GM08714 (cell line): ENCODE measurements around the gene OGG1.
"Not testable (repeated sequence)": the region's sequence is repeated elsewhere in the genome, so short reads cannot be mapped to it uniquely, and the experiment has no call there.

Source experiments
- H3K4me3 ChIP-seq: fragments of 200-500 bp; sonication (Bioruptor generic); 2 replicates; pipeline ENCODE4 v1.5.1; 2014; ENCODE audit warnings: mild to moderate bottlenecking, low read length, inconsistent platforms
- ZNF274 ChIP-seq: IDR thresholded peaks from 2 replicates; pipeline ENCODE4 v1.6.1; 2012; ENCODE audit warnings: mild to moderate bottlenecking, low read depth, low read length

OGG1 gene

GRCh38 chr3:9765865-9766264 is 16.1 kb downstream of the OGG1 start:
- H3K4me3 ChIP-seq: no peak overlapping the region
- no peak for TF ChIP-seq ZNF274

- no peak for TF ChIP-seq ZNF274
- no peak overlapping the region for H3K4me3 ChIP-seq
Observed at GRCh38 chr3:9767418-9767817, 17.7 kb downstream of the OGG1 start.

- no peak overlapping the region for H3K4me3 ChIP-seq
Observed at GRCh38 chr3:9768141-9768775, 18.5 kb downstream of the OGG1 start.

GRCh38 chr3:9769012-9769411 is 19.3 kb downstream of the OGG1 start:
- no peak overlapping the region for H3K4me3 ChIP-seq
- TF ChIP-seq ZNF274: no peak

More at GRCh38 chr3:9768141-9768775, 18.5 kb downstream of the OGG1 start:
- no peak for TF ChIP-seq ZNF274

GRCh38 chr3:9769426-9770275 is 19.9 kb downstream of the OGG1 start, which contains the start of gene CAMK1:
CAMK1 (minus strand) TSS chr3:9769947; CDS start chr3:9767749, 2,198 bp downstream.
- no peak for TF ChIP-seq ZNF274
- H3K4me3 ChIP-seq: peak within 1 kb of the TSS; percentile 2; the same call in 1 of the 2 replicates

- TF ChIP-seq ZNF274: no peak
Observed at GRCh38 chr3:9770276-9770812, 20.6 kb downstream of the OGG1 start.

GRCh38 chr3:9771007-9771406 is 21.3 kb downstream of the OGG1 start:
- H3K4me3 ChIP-seq: not testable (repeated sequence)

More at GRCh38 chr3:9770276-9770812, 20.6 kb downstream of the OGG1 start:
- H3K4me3 ChIP-seq: no peak overlapping the region

GRCh38 chr3:9776896-9777693 is 27.3 kb downstream of the OGG1 start:
- H3K4me3 ChIP-seq: no peak overlapping the region
- no peak for TF ChIP-seq ZNF274

GRCh38 chr3:9777694-9778021 is 27.9 kb downstream of the OGG1 start:
- no peak for TF ChIP-seq ZNF274
- no peak overlapping the region for H3K4me3 ChIP-seq

- no peak overlapping the region for H3K4me3 ChIP-seq
- no peak for TF ChIP-seq ZNF274
Observed at GRCh38 chr3:9778143-9779074, 28.7 kb downstream of the OGG1 start.

- TF ChIP-seq ZNF274: no peak
- no peak overlapping the region for H3K4me3 ChIP-seq
Observed at GRCh38 chr3:9779075-9779593, 29.4 kb downstream of the OGG1 start.

- no peak overlapping the region for H3K4me3 ChIP-seq
Observed at GRCh38 chr3:9779721-9780457, 30.1 kb downstream of the OGG1 start.

GRCh38 chr3:9780458-9780812 is 30.7 kb downstream of the OGG1 start:
- no peak overlapping the region for H3K4me3 ChIP-seq
- no peak for TF ChIP-seq ZNF274

More at GRCh38 chr3:9779721-9780457, 30.1 kb downstream of the OGG1 start:
- TF ChIP-seq ZNF274: no peak
